Progenitor cell of endocrine pancreas (in vitro differentiated cells): ENCODE measurements around the gene HIGD2B. TPM values are rescaled to one million over a fixed set of nuclear protein-coding genes. Genes with fewer than 3 reads are reported as not detected.
"Not testable (repeated sequence)": the region's sequence is repeated elsewhere in the genome, so short reads cannot be mapped to it uniquely, and the experiment has no call there.

Experiments
- DNase-seq: peaks from one replicate; pipeline ENCODE4 v3.0.0; 2021; ENCODE audit warnings: low spot score; ENCODE audit not compliant: unreplicated experiment
- H3K27ac Mint-ChIP-seq: 2 replicates; pipeline ENCODE4 v1.8.0; 2021; ENCODE audit warnings: mild to moderate bottlenecking, moderate library complexity, mixed read lengths
- H3K27me3 Mint-ChIP-seq: 2 replicates; pipeline ENCODE4 v1.8.0; 2021; ENCODE audit warnings: mixed read lengths
- H3K36me3 Mint-ChIP-seq: 2 replicates; pipeline ENCODE4 v1.8.0; 2022; ENCODE audit warnings: mixed read lengths; ENCODE audit not compliant: insufficient read depth
- H3K4me1 Mint-ChIP-seq: 2 replicates; pipeline ENCODE4 v1.8.0; 2021; ENCODE audit warnings: low read depth, mixed read lengths
- H3K4me3 Mint-ChIP-seq: 2 replicates; pipeline ENCODE4 v1.8.0; 2021; ENCODE audit warnings: low read depth, mild to moderate bottlenecking, moderate library complexity, mixed read lengths
- H3K9me3 Mint-ChIP-seq: 2 replicates; pipeline ENCODE4 v1.8.0; 2021; ENCODE audit warnings: low read depth, mixed read lengths
- CTCF ChIP-seq: fragments of 200-600 bp; sonication (generic); IDR thresholded peaks from one replicate; pipeline ENCODE4 v1.5.0; 2021; ENCODE audit warnings: antibody characterized with exemption, mild to moderate bottlenecking; ENCODE audit not compliant: unreplicated experiment
- total RNA-seq: library from RNA; stranded (reverse); gene quantifications from 2 replicates; pipeline ENCODE4 v1.2.1, GENCODE V29; 2021

The HIGD2B gene
- total RNA-seq, 1 donor from 2014 or later, result not detected

- H3K27me3 Mint-ChIP-seq, result no peaks in the 10 kb centered on the region
- DNase-seq, result no peak
- TF ChIP-seq CTCF, result no peak
- H3K4me1 Mint-ChIP-seq, result no peaks in the 10 kb centered on the region
- no peak overlapping the region for H3K27ac Mint-ChIP-seq
- H3K4me3 Mint-ChIP-seq, result no peak overlapping the region
- no peaks in the 10 kb centered on the region for H3K9me3 Mint-ChIP-seq
- no peaks in the 10 kb centered on the region for H3K36me3 Mint-ChIP-seq
These were observed 14.5 kb downstream of the HIGD2B start for GRCh38 chr15:72671525-72671924.

- Mint-ChIP-seq H3K4me3 (peak overlapping the region; percentile 74), H3K27ac (peak overlapping the region; percentile 85)
- not testable (repeated sequence) for H3K27me3 Mint-ChIP-seq, H3K9me3 Mint-ChIP-seq, H3K4me1 Mint-ChIP-seq, H3K36me3 Mint-ChIP-seq
- DNase-seq, result peak; percentile 78
- peak; percentile 69 for TF ChIP-seq CTCF
These were observed 15.2 kb downstream of the HIGD2B start for GRCh38 chr15:72670656-72671352.

- H3K4me3 Mint-ChIP-seq, H3K27me3 Mint-ChIP-seq, H3K27ac Mint-ChIP-seq: not testable (repeated sequence)
These were observed 16.2 kb downstream of the HIGD2B start for GRCh38 chr15:72669803-72670202.

GRCh38 chr15:72665706-72666105 is 20.3 kb downstream of the HIGD2B start:
- H3K4me1 Mint-ChIP-seq, H3K36me3 Mint-ChIP-seq, DNase-seq, H3K4me3 Mint-ChIP-seq, H3K27me3 Mint-ChIP-seq, H3K27ac Mint-ChIP-seq, H3K9me3 Mint-ChIP-seq: not testable (repeated sequence)

More at GRCh38 chr15:72669803-72670202, 16.2 kb downstream of the HIGD2B start:
- H3K36me3 Mint-ChIP-seq, H3K9me3 Mint-ChIP-seq, H3K4me1 Mint-ChIP-seq, DNase-seq: not testable (repeated sequence)

- not testable (repeated sequence) for H3K36me3 Mint-ChIP-seq, H3K4me1 Mint-ChIP-seq, H3K27me3 Mint-ChIP-seq, H3K27ac Mint-ChIP-seq, H3K4me3 Mint-ChIP-seq, DNase-seq, H3K9me3 Mint-ChIP-seq
These were observed 22.1 kb downstream of the HIGD2B start for GRCh38 chr15:72663931-72664330.

- H3K9me3 Mint-ChIP-seq, H3K4me3 Mint-ChIP-seq, H3K36me3 Mint-ChIP-seq, H3K4me1 Mint-ChIP-seq, DNase-seq, H3K27ac Mint-ChIP-seq, H3K27me3 Mint-ChIP-seq: not testable (repeated sequence)
These were observed 24.9 kb downstream of the HIGD2B start for GRCh38 chr15:72661081-72661480.

- not testable (repeated sequence) for H3K27ac Mint-ChIP-seq, H3K4me1 Mint-ChIP-seq, H3K27me3 Mint-ChIP-seq, DNase-seq, H3K36me3 Mint-ChIP-seq, H3K9me3 Mint-ChIP-seq, H3K4me3 Mint-ChIP-seq
These were observed 30.0 kb downstream of the HIGD2B start for GRCh38 chr15:72656014-72656413.

- H3K9me3 Mint-ChIP-seq, DNase-seq, H3K4me3 Mint-ChIP-seq, H3K4me1 Mint-ChIP-seq, H3K27ac Mint-ChIP-seq, H3K27me3 Mint-ChIP-seq, H3K36me3 Mint-ChIP-seq: not testable (repeated sequence)
These were observed 31.6 kb downstream of the HIGD2B start, which contains the start of gene GOLGA6B for GRCh38 chr15:72654397-72654796. Gene GOLGA6B (plus strand): TSS chr15:72654697. CDS start chr15:72654738, 41 bp downstream.

GRCh38 chr15:72648631-72649253 is 37.2 kb downstream of the HIGD2B start:
- H3K9me3 Mint-ChIP-seq, H3K4me1 Mint-ChIP-seq, H3K36me3 Mint-ChIP-seq, DNase-seq, H3K4me3 Mint-ChIP-seq, H3K27ac Mint-ChIP-seq, H3K27me3 Mint-ChIP-seq: not testable (repeated sequence)

- not testable (repeated sequence) for H3K27me3 Mint-ChIP-seq, H3K36me3 Mint-ChIP-seq, H3K9me3 Mint-ChIP-seq, H3K4me3 Mint-ChIP-seq, DNase-seq, H3K4me1 Mint-ChIP-seq, H3K27ac Mint-ChIP-seq
These were observed 43.7 kb downstream of the HIGD2B start for GRCh38 chr15:72642271-72642670.

GRCh38 chr15:72639759-72640483 is 46.1 kb downstream of the HIGD2B start:
- not testable (repeated sequence) for H3K9me3 Mint-ChIP-seq, H3K27ac Mint-ChIP-seq, DNase-seq, H3K36me3 Mint-ChIP-seq, H3K4me1 Mint-ChIP-seq, H3K27me3 Mint-ChIP-seq, H3K4me3 Mint-ChIP-seq
